Fibroblast of skin of right quadriceps (primary cell): ENCODE data around the gene UCP2.
"Not testable (repeated sequence)": the region's sequence is repeated elsewhere in the genome, so short reads cannot be mapped to it uniquely, and the experiment has no call there.

Experiments used
- DNase-seq: peaks from one replicate; pipeline ENCODE4 v3.0.0-alpha.2; 2013

Gene UCP2

DNA sequence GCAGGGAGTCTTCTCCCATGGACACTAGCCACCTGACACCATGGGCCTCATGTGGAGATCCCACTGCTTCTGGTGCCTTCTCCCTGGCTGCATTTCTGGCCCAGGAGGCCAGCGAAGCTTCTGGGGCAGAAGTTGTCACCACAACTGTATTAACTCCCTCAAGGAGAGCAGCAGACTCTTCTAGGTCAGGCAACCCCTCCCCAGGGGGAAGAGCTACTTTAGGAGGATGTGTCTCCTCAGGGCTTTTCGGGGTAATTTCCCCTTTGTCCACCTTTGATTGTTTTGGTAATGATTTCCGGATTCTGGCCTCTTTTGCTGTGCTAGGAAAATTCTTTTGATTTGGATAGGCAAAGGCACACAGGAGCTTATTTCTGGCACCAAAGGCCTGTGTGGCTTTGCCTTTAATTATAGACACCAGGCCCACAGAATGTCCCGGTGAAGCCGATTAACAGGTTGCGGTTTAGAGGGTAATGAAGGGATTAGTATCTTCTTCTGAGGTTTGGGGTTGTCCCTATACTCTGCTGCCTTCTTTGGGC is 8.9 kb upstream of the UCP2 start:
- DNase-seq: no peak

DNA sequence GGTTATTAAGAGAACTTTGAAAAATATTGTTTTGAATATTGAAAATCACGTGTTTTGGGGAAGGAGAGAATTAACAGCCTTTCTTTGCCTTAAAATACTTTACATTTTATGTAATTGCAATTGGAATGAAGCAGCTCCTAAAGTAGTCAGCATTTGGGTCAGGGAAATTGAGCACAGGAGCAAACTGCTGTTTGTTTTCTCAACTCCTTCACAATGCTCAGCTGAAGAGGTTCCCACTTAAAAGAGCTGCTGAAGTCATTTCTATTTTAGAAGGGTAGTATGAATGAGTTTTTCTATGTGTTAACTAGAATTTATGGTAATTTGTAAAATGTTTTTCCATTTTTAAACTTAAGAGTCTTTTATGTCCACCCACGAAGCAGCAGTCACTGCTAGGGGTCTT is 8.1 kb upstream of the UCP2 start:
- no peak for DNase-seq

DNA sequence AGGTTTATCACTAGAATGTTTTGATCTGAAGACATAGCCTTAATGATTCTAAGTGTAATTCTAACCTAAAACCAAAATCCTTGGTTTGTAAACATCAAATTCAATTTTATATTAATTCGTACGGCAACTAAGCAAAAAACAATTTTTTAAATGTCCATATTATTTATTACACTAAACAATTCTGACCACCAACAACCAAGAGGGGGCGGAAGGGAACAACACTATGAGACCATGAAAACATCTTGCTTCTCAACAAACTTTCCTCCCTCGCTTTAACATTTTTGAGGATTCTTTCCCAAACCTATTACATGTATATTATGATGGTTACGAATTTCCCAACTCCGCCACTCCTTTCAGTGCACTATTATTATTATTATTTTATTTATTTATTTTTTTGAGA is 6.5 kb upstream of the UCP2 start:
- no peak for DNase-seq

DNA sequence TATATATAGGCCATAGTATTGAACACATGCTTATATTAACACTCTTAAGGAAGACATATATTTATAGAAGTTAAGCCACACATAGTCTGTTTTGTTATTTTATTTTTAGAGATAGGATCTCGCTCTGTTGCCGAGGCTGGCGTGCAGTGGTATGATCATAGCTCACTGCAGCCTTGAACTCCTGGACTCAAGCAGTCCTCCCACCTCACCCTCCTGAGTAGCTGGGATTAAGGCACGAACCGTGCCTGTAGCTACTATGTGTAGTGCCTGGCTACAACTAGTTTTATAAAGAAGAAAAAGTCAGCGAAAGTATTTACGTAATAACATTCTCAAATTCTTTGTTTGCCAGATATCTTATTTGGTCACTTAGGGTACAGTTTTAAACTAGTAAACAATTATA is 5.6 kb upstream of the UCP2 start:
- DNase-seq: no peak

DNA sequence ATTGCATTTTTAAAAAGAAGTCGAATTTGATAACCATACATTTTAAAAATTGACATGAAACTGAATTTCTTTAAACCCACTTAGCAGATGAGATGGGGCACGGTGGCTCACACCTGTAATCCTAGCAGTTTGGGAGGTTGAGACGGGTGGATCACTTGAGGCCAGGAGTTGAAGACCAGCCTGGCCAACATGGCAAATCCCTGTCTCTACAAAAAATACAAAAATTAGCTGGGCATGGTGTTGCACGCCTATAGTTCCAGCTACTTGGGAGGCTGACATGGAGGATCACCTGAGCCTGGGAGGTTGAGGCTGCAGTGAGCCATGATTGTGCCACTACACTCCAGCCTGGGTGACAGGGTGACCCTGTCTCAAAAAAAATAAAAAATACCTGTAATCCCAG is 3.0 kb upstream of the UCP2 start:
- DNase-seq: not testable (repeated sequence)

DNA sequence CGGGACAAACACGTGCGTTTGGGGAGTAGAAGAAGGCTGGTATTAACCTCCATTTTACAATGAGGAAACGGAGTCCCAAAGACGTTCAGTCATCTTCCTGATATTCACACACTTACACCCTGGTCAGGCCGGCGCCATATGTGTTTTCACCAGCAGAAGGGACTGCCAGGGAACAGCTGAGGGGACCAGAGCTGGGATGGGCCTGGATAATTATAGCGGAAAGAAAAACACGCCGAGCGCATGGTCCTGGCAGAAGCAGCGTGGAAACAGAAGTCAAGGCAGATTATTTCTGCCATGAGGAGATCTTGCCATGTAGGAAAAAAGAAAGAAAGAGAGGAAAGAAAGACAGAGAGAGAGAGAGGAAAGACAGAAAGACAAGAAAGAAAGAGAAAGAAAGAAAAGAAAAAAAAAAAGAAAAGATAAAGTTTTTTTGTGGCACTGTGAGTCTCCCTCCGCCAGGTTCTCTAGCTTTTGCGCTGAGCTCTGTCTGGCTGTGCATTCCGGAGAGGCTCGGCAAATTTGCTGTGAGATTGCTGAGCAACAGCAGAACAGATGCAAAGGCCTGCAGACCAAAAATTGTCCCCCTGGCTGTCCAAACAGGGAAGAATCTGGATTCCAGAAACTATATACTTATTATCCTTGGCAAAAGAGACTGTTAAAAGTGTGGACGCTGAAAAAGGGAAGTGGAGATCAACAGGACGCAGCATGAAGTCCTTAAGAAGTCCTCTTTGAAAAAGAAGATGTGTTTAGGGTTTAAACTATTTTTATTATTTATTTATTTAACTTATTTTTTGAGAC is 1.3 kb upstream of the UCP2 start:
- no peak for DNase-seq

DNA sequence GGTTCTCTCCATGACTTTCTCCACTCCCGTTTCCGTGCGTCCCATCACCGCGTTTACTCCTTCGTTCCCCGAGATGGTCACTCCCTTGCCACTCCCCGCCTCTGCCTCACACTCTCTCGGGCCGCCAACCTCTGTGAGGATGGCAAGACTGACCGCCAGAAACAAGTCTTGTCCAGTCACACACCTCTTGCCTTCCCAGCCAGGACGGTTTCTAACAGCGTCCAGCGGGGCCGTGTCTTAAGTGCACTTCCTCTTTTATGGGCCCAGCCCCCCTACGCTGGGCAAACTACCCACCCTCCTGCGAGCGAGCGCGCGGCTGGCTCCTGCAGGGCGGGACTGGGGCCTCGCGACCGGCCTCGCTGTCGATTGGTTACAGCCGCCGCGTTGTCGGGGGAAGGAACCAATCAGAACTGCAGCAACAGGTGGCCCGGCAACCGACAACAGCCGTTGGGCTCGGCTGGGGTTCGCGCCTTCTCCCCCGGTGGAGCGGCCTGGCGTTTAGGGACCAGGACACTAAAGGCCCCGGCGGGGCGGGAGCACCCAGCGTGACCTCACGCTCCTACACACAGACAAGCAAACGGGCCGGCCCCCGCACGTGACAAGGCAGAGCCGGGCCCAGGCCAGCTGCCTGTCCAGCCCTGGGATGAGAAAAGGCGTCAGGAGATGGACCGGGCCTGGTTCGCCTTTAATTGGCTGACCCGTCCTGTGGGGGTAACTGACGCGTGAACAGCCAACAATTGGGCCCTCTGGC is 522 bp upstream of the UCP2 start:
- peak; percentile 80 for DNase-seq

DNA sequence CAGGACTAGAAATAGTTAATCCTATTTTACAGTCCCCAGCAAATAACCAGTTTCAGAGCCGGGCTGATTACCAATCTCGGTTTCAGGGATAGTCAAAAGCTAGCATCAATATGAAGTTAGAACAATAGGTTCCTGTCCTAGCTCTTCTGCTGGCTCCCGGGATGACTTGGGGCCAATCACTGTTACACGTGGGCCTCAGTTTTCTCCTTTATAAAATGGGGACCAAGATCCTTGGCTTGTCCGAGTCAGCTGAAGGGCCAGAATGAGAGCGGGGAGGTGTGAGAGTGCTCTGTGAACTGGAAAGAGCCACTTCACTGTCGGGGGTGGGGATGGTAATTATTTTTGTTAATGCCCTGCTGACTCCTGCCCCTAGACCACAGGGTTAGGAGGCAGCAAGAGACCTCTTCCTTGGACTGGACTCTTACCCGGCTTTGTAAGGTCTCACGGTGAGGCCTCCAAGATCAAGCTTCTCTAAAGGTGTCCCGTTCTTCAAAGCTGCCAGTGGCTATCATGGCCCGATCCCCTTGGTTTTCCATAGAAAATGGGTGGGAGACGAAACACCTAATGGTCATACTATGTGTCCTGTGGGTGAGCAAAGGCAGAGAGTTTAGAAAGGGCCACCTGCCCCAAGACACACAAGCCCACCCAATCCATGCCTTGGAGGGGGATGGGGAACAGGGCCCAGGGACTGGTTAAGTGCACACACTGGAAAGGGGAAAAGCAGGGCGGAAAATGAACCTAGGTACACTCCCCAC is 1.4 kb downstream of the UCP2 start:
- no peak for DNase-seq

DNA sequence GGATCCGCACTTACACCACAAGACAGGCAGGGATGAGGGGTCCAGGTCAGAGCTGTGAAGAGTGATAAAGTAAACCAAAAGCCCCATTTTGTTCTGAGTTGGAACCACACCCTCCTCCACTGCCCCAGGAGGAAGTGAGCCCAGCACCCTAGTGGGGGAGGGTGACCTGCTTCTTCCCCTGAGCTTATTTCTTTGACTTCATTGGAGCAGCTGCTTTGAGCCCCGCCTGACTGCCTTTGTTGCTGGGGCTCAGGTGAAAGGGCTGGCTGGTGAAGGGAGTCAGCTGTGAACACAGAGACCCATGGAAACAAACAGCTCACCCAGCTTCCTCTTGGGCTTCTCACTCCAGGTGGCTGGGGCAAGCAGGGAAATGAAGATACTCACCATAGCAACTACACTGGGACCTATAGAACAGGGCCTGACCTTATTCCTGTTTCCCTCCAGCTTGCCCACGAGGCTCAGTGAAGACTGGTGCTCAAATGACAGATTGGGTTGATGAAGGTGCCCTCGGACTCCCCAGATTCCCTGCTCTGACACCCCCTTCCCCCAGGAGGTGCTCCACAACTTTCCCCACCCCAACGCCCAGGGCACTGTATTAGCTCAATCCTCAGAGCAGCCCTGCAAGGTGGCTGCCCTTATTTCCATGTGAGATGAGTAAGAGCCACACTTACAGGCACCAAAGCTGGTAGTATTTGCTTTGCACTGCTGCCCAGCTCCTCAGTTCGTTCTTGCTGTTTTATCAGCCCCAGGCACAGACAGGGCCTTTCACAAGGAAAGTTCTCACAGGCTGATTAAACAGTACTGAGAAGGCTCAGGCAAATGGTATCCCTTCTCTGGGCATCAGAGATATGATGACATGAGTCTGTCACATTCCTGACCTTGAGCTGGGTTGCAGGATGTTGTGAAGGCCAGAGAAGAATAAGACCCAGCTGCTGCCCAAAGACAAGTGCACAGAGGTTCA is 2.4 kb downstream of the UCP2 start:
- no peak for DNase-seq

DNA sequence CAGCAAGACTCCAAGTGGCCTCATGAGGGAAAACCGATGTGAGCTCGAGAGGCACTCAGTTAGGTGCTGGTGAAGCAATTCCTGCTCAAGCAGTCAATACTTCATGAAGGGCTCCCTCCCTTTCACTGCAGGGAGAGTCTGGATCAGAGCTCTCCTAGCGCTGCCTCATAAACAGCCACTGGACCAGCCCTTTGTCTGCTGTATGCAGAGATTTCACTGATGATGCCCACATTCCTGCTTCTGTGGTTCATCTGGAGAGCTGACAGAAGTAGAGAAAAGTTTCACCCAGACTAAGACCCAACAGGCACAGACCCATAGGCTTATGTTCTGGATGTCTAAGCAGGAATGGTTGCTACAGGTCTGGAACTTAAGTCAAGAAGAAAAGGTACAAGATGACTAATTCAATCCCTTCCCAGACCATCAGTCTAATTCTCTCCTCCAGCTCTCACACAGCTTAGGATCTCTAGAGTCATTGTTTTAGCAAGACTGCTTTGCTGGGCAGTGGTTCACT is 4.0 kb downstream of the UCP2 start:
- no peak for DNase-seq

DNA sequence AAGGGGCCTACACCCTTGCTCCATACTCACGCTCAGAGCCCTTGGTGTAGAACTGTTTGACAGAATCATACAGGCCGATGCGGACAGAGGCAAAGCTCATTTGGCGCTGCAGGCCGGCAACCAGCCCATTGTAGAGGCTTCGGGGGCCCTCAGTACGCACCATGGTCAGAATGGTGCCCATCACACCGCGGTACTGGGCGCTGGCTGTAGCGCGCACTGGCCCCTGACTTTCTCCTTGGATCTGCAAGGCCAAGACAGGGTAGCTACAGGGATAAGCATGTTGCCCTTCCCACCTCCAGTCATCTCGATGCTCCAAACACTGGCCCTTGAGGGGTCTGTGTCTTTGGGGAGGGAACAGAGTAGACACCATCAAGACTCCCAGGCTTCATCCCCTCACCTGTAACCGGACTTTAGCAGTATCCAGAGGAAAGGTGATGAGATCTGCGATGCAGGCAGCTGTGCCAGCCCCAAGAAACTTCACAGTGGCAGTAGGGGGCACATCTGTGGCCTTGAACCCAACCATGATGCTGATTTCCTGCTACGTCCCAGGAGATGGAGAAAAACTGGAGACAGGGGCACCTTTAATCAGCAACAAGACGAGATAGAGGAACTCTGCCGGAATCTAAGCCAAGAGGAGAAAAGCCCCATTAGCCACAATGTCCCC is 4.7 kb downstream of the UCP2 start:
- DNase-seq: no peak

DNA sequence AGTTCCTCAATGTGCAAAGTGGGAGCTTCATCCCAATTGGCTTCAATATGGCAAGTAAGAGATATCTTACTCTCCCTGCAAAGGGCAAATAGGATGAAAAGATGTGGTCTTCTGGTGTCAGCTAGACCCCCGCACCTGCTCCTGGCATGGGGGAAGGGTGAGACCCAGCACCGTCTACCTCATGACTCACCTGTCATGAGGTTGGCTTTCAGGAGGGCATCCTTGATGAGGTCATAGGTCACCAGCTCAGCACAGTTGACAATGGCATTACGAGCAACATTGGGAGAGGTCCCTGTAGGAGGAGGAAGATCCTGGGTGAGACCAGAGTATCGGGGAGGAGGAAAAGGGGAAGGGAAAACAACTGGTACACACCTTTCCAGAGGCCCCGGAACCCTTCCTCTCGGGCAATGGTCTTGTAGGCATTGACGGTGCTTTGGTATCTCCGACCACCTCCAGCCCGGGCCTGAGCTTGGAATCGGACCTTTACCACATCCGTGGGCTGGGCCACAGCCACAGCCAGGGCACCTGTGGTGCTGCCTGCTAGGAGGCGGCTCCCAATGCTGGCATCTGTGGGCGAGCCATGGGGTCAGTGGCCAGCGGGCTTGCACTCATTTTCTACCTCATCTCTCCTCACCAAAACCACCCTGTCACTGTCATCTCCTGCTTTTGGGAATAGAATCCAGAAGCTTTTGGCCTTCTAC is 6.0 kb downstream of the UCP2 start:
- DNase-seq: no peak

DNA sequence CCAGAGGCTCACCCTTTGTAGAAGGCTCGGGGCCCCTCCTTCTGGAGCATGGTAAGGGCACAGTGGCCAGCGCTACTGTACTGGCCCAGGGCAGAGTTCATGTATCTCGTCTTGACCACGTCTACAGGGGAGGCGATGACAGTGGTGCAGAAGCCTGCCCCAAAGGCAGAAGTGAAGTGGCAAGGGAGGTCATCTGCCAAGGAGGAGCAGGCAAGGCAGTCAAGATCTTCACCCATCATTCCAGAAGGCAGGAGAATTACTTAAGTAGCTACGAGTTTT is 7.2 kb downstream of the UCP2 start:
- DNase-seq: no peak

DNA sequence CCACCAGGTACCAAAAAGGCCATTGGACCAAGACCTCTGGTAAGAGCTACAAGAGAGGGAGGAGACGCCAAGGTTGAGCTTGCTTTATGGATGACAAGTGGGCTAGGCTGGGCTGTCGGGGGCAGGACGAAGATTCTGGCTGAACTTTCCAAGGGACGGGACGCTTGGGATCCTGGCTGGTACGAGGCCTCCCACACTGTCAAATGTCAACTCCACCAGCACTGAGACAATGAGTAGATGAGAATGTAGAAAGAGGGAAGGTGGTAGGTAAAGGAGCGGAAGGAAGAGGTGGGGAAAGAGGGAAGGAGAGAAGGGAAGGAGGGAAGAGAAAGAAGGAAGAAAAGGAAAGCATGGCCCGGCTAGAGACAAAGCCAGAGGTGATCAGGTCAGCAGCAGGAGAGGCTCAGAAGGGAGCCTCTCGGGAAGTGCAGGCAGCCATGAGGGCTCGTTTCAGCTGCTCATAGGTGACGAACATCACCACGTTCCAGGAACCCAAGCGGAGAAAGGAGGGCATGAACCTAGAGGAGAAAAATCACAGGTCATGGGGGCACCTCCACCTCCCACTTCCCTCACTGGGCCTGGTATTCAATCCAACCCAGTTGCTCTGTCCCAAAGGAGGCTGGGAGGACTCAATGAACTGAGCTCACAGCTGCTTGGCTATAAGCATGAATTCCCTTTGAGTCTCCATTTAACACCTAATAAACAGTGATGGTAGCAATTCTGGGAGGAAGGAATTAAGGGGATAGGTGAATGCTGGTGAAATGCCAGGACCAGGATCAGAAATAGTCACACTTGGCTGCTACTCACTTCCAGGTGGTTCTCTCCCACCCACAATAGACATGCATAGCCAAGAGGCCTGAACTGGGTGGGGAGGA is 7.8 kb downstream of the UCP2 start:
- no peak for DNase-seq

DNA sequence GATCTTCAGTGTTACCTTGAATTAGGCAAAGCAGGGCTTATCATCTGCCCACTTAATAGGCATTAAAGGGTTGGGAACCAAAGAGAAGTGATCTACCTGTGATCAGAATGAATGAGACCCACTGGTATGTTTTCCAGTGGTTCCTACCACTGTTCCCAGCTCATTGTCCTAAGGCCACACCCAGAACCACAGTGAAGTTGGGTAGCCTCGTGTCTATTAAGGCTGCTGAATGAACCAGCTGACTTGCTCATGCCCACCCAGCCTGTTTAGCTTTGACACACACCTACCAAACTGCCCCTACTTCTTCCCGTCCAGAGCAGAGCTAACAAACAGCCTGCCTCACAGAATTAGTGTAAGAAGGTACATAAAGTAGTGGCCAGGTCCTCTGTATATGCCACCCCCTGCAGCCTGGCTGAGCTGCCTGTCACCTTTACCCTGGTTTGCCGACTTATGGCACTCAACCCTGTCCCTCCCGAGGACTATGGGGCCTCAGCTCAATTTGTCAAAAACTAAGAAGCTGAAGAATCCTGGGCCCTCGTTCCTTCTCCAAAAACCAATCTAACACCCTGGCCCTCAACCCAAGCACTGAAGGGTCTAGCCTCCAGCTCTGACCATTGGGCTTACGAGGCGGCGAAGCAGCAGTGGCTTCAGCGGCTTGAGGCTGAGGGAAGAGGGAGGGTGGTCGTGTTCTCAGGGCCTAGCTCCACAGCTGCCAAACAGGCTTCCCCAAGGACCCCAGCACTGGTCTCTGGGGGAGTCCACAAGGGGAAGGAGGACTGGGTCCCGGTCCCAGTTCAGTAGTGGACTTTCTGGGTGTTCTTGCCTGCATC is 9.8 kb downstream of the UCP2 start:
- DNase-seq: no peak

DNA sequence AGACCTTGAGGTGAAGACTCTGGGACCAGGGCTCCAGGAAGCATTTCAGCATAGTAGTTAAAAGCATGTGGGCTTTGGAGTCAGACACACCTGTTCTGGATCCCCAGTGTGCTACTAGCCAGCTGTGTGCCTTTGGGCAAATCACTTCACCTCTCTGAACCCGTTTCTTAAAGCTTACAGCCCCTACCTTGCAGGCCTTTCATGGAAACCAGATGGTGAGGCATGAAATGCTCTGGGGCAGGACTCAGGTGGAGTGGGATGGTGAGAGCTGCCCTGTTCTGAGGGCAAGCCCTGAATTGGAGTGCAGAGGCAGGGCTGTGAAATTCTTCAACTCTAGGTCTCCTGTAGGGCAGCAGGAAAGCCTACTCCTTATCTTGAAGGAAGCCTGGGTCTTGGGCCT is 10.5 kb downstream of the UCP2 start:
- no peak for DNase-seq

DNA sequence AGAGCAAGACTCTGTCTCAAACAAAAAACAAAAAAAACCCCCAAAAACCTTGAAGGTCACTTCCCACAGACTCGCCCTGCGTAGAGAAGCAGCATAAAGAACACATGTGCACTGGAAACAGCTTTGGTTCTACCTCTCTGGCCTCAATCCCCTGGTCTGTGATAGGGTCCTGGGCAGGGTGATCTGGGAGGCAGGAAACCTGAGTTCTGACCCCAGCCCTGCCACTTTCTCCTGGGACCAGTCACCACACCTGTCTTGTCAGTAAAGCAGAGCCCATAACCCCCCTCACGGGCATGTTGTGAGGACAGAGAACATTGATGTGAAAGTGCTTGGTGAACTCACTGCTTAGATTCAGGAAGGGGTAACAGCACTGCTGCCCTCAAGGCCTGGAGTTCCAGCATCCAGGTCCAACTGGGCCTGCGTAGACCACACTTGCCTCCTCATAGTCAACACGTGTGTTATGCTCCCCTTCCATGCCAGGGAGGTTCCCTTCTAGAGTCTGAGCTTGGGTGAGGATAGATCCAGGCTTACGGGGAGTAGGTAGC is 11.4 kb downstream of the UCP2 start:
- no peak for DNase-seq

DNA sequence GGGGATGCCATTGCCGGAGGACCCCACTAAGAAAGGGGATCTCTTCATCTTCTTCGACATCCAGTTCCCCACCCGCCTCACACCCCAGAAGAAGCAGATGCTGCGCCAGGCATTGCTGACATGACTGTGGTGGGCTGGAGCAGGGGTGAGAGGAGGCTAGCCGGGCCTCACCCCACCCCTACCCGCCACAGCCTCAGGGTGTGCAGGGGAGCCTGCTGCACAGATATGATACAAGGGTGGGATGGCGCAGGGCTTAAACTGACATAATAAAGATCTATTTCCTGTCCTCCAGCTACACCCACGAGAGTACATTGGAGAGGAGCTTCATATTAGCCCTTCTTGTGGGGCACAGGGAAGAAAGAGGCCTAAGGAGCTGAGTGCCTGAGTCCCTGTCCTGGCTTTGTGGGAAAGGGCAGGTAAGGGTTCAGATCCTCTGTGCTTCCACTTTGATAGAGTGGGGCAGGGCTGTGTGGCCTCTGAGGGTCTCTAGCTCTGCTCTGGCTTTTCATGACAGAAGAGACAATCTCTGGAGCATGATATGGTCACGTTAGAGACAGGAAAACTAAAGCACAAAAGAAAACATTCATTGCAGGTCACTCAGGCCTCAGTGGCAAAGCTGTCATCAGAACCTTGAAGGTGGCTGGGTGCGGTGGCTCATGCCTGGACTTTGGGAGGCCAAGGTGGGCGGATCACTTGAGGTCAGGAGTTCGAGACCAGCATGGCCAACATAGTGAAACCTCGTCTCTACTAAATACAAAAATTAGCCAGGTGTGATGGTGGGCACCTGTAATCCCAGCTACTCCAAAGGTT is 12.4 kb downstream of the UCP2 start:
- DNase-seq: no peak
